HG02678 (cell line): ENCODE data around the gene ASB3.
"Not testable (repeated sequence)": the region's sequence is repeated elsewhere in the genome, so short reads cannot be mapped to it uniquely, and the experiment has no call there.

Experiments used
- ATAC-seq: cut with Tn5 transposase; IDR thresholded peaks from one replicate; pipeline ENCODE4 v1.9.1; 2021; ENCODE audit warnings: mild to moderate bottlenecking, moderate library complexity; ENCODE audit not compliant: unreplicated experiment

Gene ASB3

GRCh38 chr2:53787614-53788289 is 999 bp upstream of the ASB3 start:
- no peak for ATAC-seq

GRCh38 chr2:53786352-53786704 is 425 bp downstream of the ASB3 start:
- peak; percentile 8 for ATAC-seq

- no peak for ATAC-seq
These were observed 1.4 kb downstream of the ASB3 start for GRCh38 chr2:53785366-53785765.

- no peak for ATAC-seq
These were observed 2.3 kb downstream of the ASB3 start for GRCh38 chr2:53784436-53784835.

GRCh38 chr2:53782676-53783075 is 4.1 kb downstream of the ASB3 start:
- no peak for ATAC-seq

GRCh38 chr2:53780056-53780455 is 6.7 kb downstream of the ASB3 start:
- ATAC-seq: no peak

- no peak for ATAC-seq
These were observed 8.1 kb downstream of the ASB3 start for GRCh38 chr2:53778536-53779162.

GRCh38 chr2:53777134-53777533 is 9.6 kb downstream of the ASB3 start:
- ATAC-seq: no peak

- ATAC-seq: no peak
These were observed 16.5 kb downstream of the ASB3 start for GRCh38 chr2:53770264-53770663.

- ATAC-seq: no peak
These were observed 17.3 kb downstream of the ASB3 start for GRCh38 chr2:53769318-53769945.

- ATAC-seq: peak; percentile 49
These were observed 18.6 kb downstream of the ASB3 start for GRCh38 chr2:53768242-53768542.

- ATAC-seq: peak; percentile 94
These were observed 19.1 kb downstream of the ASB3 start, which contains the start of gene CHAC2 for GRCh38 chr2:53767405-53768241. TSS of gene CHAC2 (plus strand) at chr2:53767804. CDS start at chr2:53767887, 83 bp downstream.

- no peak for ATAC-seq
These were observed 21.0 kb downstream of the ASB3 start for GRCh38 chr2:53765767-53766166.

- ATAC-seq: not testable (repeated sequence)
These were observed 29.5 kb downstream of the ASB3 start for GRCh38 chr2:53757206-53757605.

GRCh38 chr2:53756644-53757043 is 30.1 kb downstream of the ASB3 start:
- no peak for ATAC-seq

- ATAC-seq: no peak
These were observed 31.6 kb downstream of the ASB3 start for GRCh38 chr2:53755121-53755520.

GRCh38 chr2:53753041-53753440 is 33.7 kb downstream of the ASB3 start:
- no peak for ATAC-seq

GRCh38 chr2:53752385-53752784 is 34.4 kb downstream of the ASB3 start:
- ATAC-seq: no peak

- peak; percentile 88 for ATAC-seq
These were observed 35.0 kb downstream of the ASB3 start for GRCh38 chr2:53751728-53752127.

- peak; percentile 31 for ATAC-seq
These were observed 36.5 kb downstream of the ASB3 start for GRCh38 chr2:53750041-53750768.
